GM19328 (cell line): ENCODE results near the gene IFNG.
"Not testable (repeated sequence)": the region's sequence is repeated elsewhere in the genome, so short reads cannot be mapped to it uniquely, and the experiment has no call there.

ENCODE experiments used
- ATAC-seq: cut with Tn5 transposase; IDR thresholded peaks from one replicate; pipeline ENCODE4 v1.9.1; 2021; ENCODE audit warnings: mild to moderate bottlenecking, moderate library complexity; ENCODE audit not compliant: unreplicated experiment

IFNG gene

GRCh38 chr12:68159681-68160304, at the start of gene IFNG:
IFNG (minus strand) TSS chr12:68159740; CDS start chr12:68159615, 125 bp downstream.
- no peak for ATAC-seq

DNA sequence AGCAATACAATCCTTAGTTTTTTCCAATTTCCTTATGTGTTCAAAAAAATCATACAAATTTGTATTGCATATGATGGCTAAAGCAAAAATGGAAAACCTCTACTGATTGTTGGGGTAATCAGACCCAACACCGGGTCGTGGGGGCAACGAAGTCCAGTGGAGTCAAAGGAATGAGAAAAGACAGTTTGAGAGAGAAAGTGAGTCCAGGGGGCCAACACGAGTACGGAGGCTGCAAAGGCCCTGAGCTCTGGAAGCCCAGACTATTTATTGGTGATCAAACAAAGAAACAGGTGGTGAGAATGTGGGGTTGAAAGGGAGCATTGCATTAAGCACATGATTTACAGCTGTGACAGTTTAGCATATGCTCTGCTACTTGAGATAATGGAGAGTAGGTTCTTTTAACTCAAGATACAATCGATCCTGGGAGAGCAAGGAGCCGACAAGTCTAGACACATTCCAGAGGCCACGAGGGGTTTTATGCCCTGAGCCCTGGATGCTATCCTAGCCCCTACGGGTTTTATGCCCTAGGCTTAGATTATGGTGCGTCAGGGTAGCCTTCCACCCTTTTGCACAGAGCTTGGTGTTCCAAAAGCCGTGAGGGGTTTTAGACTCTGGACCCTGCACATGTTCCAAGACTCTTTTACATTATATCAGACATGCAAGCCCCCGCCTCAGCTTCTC, 49.6 kb upstream of the IFNG start:
- ATAC-seq: not testable (repeated sequence)

DNA sequence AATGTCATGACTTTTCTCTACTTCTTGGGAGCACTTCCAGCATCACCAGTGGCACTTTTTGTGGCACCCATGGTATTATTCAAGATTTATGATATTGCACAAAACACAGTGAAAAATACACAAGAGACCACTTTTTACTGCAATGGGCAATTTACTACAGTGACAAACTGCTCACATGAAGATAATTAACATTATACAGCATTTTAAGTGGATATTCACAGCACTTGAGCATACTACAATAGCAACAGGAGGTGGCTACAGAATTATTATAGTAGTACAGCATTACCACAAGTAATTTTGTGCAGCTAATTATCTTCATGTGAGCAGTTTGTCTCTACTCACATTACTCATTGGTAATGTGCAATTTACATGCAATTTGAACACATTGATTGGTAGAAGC, 47.7 kb upstream of the IFNG start:
- ATAC-seq: no peak

DNA sequence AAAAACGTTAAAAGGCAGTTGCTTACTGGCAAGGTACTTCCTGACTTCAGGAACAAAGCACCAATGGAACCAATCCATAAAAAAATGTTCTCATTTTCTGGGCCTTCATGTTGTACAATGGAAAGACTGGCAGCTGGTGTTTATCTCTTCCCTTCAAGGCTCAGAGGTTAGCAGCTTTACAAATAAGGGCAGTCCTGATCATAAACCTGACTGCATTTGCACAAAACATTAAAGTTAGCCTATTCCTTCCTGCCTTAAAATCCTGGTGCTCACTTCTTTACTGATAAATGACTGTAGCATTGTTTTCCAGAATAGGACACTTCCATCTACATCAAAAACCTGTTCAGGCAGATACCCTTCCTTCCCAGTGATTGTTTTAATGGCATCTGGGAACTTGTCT, 46.9 kb upstream of the IFNG start:
- no peak for ATAC-seq

- ATAC-seq: no peak
These were observed 43.9 kb upstream of the IFNG start for GRCh38 chr12:68203460-68203875.

GRCh38 chr12:68200854-68201253, 41.3 kb upstream of the IFNG start:
- ATAC-seq: no peak

- no peak for ATAC-seq
These were observed 39.6 kb upstream of the IFNG start for GRCh38 chr12:68199127-68199526.

GRCh38 chr12:68198507-68199086, 39.1 kb upstream of the IFNG start:
- no peak for ATAC-seq

GRCh38 chr12:68190301-68190700, 30.8 kb upstream of the IFNG start:
- ATAC-seq: no peak

- no peak for ATAC-seq
These were observed 30.3 kb upstream of the IFNG start for GRCh38 chr12:68189821-68190242.

- ATAC-seq: no peak
These were observed 26.1 kb upstream of the IFNG start for GRCh38 chr12:68185598-68185997.

GRCh38 chr12:68180792-68181744, 21.5 kb upstream of the IFNG start:
- no peak for ATAC-seq

DNA sequence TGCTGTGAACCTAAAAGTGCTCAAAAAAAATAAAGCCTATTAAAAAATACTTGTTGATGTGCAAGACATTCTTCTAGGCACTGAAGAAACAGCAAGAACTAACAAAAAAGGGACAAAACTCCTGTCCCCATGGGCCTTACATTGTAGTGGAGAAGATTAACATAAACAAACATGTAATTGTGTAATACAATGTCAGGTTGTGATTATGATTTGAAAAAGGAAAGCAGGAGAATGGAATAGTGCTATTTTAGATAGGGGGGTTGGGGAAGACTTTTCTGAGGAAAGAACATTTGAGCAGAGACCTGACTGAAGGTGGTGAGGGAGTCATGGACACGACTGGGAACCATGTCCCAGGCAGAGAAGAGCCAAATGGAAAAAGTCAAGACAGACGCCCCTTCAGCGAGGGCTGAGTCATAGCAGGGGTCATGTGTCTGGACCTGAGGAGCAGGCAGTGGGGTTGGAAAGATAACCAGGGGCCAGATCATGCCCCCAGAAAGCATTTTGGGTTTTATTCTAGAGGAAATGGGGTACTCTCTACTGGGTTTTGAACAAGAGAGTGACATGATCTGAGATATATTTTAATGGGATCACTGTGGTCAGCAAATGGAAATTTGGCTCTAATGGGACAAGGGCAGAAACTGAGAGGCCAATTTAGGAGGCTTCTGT, 19.4 kb upstream of the IFNG start:
- ATAC-seq: no peak

DNA sequence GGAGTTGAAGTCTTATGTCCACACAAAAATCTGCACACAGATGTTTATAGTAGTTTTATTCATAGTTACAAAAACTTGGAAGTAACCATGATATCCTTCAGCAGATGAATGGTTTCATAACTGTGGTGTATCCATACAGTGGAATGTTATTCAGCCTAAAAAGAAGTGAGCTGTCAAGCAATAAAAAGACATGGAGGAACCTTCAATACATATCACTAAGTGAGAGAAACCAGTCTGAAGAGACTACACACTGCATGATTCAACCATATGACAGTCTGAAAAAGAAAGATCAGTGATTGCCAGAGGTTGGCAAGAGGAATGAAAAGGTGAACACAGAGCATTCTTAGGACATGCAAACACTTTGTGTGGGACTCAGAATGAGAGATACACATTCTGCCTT, 18.6 kb upstream of the IFNG start:
- no peak for ATAC-seq

DNA sequence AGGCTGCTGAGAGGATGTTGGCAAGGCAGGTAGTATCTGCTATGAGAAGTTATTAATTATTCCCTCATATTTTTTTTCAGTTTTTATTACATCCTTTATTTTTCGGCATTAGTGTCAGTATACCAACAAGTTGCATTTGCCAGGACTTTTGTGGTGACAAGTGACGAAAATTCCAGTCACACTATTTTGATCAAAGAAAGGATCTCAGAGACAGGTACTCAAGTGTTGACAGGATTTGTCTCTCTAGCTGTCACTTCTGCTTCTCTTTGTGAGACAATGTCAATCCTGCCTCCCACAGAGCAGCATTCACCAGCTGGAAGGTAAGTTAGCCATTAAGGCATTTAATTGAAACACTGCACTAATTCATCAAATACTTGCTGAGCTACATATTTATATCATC, 18.0 kb upstream of the IFNG start:
- ATAC-seq: no peak

- ATAC-seq: no peak
These were observed 16.7 kb upstream of the IFNG start for GRCh38 chr12:68176257-68176656.

DNA sequence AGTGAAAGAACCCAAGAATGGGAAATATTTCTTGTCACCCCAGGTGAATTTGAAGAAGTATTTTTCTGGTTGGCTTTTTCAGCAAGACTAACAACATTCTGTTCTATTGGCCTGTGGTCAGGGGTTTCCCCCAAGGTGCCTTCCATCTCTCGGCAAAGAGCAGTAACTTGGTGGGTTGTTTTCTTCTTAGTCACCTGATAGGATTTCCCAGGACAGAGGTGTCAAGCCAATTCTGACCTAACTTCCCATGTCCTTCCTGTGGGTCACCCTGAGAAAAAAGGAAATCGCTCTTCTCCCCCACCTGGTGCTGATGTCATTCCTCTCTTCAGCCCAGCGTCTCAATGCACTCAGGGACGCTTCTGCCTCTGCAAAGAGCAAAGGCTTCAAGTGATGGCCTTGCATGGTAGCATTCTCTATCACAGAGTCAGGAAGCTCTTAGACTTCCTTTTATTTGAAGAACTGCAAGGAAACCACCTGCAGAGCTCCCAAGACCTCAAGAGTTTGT, 16.1 kb upstream of the IFNG start:
- ATAC-seq: peak; percentile 84

DNA sequence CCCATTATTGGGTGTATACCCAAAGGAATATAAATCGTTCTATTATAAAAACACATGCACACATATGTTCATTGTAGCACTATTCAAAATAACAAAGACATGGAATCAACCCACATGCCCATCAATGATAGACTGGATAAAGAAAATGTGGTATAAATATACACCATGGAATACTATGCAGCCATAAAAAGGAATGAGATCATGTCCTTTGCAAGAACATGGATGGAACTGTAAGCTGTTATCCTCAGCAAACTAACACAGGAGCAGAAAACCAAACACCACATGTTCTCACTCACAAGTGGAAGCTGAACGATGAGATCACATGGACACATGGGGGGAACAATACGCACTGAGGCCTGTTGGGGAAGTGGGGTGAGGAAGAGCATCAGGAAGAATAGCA, 15.2 kb upstream of the IFNG start:
- not testable (repeated sequence) for ATAC-seq

DNA sequence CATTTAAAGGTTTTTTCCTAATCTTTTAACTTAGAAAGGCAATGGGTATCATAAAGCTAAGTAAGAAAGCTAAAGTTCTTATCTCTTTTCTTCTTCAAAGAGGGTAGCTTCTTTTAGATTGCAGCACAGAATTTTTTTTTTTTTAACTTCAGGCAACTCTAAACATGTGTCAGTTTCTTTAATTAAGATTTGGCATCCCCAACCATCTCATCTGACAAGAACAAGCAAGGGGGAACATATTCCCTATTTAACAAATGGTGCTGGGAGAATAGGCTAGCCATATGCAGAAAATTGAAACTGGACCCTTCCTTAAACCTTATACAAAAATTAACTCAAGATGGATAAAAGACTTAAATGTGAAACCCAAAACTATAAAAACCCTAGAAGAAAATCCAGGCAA, 14.3 kb upstream of the IFNG start:
- no peak for ATAC-seq

DNA sequence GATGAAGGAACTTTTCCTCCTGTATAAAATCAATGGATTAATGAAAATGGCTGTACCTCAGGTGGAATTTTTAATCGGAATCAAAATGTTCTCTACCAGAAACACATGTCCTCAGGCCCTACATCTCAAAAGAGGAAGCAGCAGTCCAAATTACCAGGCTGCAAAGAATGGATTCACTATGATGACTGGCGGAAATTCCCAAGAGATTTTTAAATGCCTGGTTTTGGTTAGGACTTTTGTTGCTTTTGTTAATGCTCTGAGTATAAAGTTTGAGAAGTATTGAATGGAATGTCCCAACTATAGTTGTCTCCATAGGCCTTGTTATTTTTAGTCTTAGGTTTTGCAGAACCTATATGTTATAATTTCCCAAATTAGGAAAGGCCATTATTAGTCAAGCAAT, 11.2 kb upstream of the IFNG start:
- ATAC-seq: no peak
